Gastroesophageal sphincter (tissue), 4 donors: ENCODE measurements around the gene EMC10. TPM values are rescaled to one million over a fixed set of nuclear protein-coding genes. Genes with fewer than 3 reads are reported as not detected.
"Not testable (repeated sequence)": the region's sequence is repeated elsewhere in the genome, so short reads cannot be mapped to it uniquely, and the experiment has no call there.

Source experiments
- ATAC-seq: fragments of 150-250 bp; one replicate; pipeline ENCODE4 v1.9.1; 2016; ENCODE audit warnings: mild to moderate bottlenecking, moderate library complexity
- H3K27ac ChIP-seq, 4 donors: fragments of 200-600 bp; sonication (generic) in 3 of 4; 1 replicate in 3 of 4; 2 replicates in 1 of 4; pipeline ENCODE4 v1.5.1; 2016 to 2019
- H3K27me3 ChIP-seq: fragments of 200-600 bp; sonication (generic); one replicate; pipeline ENCODE4 v1.5.1; 2019
- H3K36me3 ChIP-seq, 2 donors: fragments of 200-600 bp; sonication (generic); one replicate each; pipeline ENCODE4 v1.5.1; 2019; ENCODE audit warnings: control low read depth in 1 of 2
- H3K4me1 ChIP-seq, 3 donors: fragments of 200-600 bp; sonication (generic); 1 replicate in 2 of 3; 2 replicates in 1 of 3; pipeline ENCODE4 v1.5.1; 2016 to 2019; ENCODE audit warnings: control low read depth in 2 of 3
- H3K4me3 ChIP-seq, 2 donors: fragments of 200-600 bp; sonication (generic); one replicate each; pipeline ENCODE4 v1.5.1; 2019; ENCODE audit warnings: mild to moderate bottlenecking in 1 of 2, moderate library complexity in 1 of 2
- H3K9me3 ChIP-seq, 3 donors: fragments of 200-600 bp; sonication (generic); one replicate each; pipeline ENCODE4 v1.5.1; 2017 to 2019; ENCODE audit warnings: control low read depth in 2 of 3
- EP300 ChIP-seq: sonication (generic); formaldehyde crosslinking; IDR thresholded peaks from one replicate; pipeline ENCODE4 v1.6.1; 2017; ENCODE audit warnings: antibody characterized with exemption, mild to moderate bottlenecking
- POLR2A ChIP-seq, 2 donors: fragments of 450-650 bp; IDR thresholded peaks; one replicate each; pipeline ENCODE4 v1.6.1; 2017; ENCODE audit warnings: antibody characterized with exemption in 2 of 2, mild to moderate bottlenecking in 2 of 2, moderate library complexity in 1 of 2
- POLR2AphosphoS5 ChIP-seq: sonication (generic); formaldehyde crosslinking; IDR thresholded peaks from one replicate; pipeline ENCODE4 v1.6.1; 2017; ENCODE audit warnings: antibody characterized with exemption
- WGBS, 2 donors: methylation state at CpG; one replicate each; pipeline ENCODE4 v1.1.5; 2018; ENCODE audit warnings: low coverage in 1 of 2; 5-methylcytosine and 5-hydroxymethylcytosine counted together
- total RNA-seq, 4 donors: library from RNA; depleted of rRNA; stranded (reverse); fragments of >200 nt; gene quantifications; one replicate each; pipeline ENCODE4 v1.1.0, GENCODE V29; 2016
- TF ChIP-seq, protein P1 (sequence below), 4 experiments: fragments of 200-600 bp in 2 of 4; fragments of 450-650 bp in 2 of 4; sonication (generic) in 1 of 4; IDR thresholded peaks; one replicate each; pipeline ENCODE4 v1.5.1; 2017 to 2019; ENCODE audit warnings: antibody characterized with exemption in 4 of 4, mild to moderate bottlenecking in 2 of 4, moderate library complexity in 2 of 4

Gene EMC10
- total RNA-seq, 4 donors from 2014 or later = 55.5 to 75.9 (median 71.5) TPM

DNA sequence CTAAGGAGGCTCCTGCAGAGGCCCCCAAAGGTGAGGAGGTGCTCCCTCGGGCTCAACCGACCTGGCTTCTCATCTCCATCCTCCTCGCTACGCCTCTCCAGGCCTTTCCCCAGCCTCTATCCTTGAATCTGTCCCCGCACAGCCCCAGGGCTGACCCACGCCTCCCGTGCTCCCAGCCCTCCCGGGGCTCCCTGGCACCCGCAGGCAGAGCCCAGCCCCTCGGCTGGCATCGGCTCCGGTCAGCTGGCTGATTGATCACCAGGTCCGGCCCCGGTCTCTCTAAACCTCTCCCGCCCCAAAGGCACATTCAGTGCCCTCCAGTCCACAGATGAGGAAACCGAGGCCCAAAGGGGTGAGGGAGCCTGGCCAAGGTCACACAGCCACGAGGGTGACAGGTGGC lies 41.1 kb upstream of the EMC10 start:
- Histone ChIP-seq H3K36me3 (no peaks in the 10 kb centered on the region), H3K9me3 (no peaks in the 10 kb centered on the region), H3K27me3 (peaks cover 60% of the 10 kb centered on the region), H3K27ac (no peak overlapping the region), H3K4me1 (peaks cover 0 to 21% (median 7%) of the 10 kb centered on the region in 3 donors), H3K4me3 (no peak overlapping the region)
- WGBS, 2 donors = 85% methylated on average over 9 of the region's 17 CpGs; no CpG with 5 or more reads in 1 of the 2 donors
- TF ChIP-seq POLR2AphosphoS5 = no peak
- ATAC-seq = no peak

GRCh38 chr19:50435627-50436026 lies 40.7 kb upstream of the EMC10 start:
- H3K27me3 ChIP-seq = peaks cover 56% of the 10 kb centered on the region
- no peak for ATAC-seq
- WGBS, 2 donors = no CpG with 5 or more reads among the region's 12 CpGs

GRCh38 chr19:50437862-50438449 lies 38.4 kb upstream of the EMC10 start:
- Histone ChIP-seq H3K27ac (no peak overlapping the region), H3K27me3 (peaks cover 42% of the 10 kb centered on the region), H3K4me3 (no peak overlapping the region), H3K9me3 (no peaks in the 10 kb centered on the region), H3K36me3 (no peaks in the 10 kb centered on the region), H3K4me1 (no peaks in the 10 kb centered on the region)
- TF ChIP-seq, protein P1, sequence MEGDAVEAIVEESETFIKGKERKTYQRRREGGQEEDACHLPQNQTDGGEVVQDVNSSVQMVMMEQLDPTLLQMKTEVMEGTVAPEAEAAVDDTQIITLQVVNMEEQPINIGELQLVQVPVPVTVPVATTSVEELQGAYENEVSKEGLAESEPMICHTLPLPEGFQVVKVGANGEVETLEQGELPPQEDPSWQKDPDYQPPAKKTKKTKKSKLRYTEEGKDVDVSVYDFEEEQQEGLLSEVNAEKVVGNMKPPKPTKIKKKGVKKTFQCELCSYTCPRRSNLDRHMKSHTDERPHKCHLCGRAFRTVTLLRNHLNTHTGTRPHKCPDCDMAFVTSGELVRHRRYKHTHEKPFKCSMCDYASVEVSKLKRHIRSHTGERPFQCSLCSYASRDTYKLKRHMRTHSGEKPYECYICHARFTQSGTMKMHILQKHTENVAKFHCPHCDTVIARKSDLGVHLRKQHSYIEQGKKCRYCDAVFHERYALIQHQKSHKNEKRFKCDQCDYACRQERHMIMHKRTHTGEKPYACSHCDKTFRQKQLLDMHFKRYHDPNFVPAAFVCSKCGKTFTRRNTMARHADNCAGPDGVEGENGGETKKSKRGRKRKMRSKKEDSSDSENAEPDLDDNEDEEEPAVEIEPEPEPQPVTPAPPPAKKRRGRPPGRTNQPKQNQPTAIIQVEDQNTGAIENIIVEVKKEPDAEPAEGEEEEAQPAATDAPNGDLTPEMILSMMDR (IDR thresholded peaks at IDR 0.05) = no peak
- TF ChIP-seq POLR2A (IDR thresholded peaks at IDR 0.05) (no peak), EP300 (no peak), POLR2AphosphoS5 (no peak)
- ATAC-seq = no peak
- 82 to 86% methylated on average over 3 to 4 of the region's 5 CpGs for WGBS, 2 donors

More at GRCh38 chr19:50435627-50436026, 40.7 kb upstream of the EMC10 start:
- Histone ChIP-seq H3K27ac (no peak overlapping the region), H3K4me1 (peaks cover 0 to 21% (median 7%) of the 10 kb centered on the region in 3 donors), H3K4me3 (no peak overlapping the region), H3K36me3 (no peaks in the 10 kb centered on the region), H3K9me3 (no peaks in the 10 kb centered on the region)
- TF ChIP-seq POLR2A (IDR thresholded peaks at IDR 0.05) = no peak

DNA sequence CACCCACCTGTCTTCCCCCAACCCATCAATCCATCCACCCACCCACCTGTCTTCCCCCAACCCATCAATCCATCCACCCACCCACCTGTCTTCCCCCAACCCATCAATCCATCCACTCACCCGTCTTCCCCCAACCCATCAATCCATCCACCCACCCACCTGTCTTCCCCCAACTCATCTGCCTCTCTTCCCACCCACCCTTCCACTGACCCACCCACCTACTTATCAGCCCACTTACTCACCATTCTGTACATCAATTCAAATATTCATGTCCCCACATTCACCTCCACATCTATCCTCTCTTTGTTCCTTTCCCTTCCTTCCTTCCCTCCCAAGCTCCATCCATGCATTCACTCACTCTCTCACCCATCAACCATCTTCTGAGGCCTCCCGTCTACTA lies 37.2 kb upstream of the EMC10 start:
- H3K36me3 ChIP-seq, H3K9me3 ChIP-seq, H3K4me1 ChIP-seq, ATAC-seq, H3K4me3 ChIP-seq, H3K27ac ChIP-seq: not testable (repeated sequence)
- WGBS, 2 donors = 43 to 49% methylated on average over 2 of the region's 2 CpGs
- peaks cover 31% of the 10 kb centered on the region for H3K27me3 ChIP-seq

DNA sequence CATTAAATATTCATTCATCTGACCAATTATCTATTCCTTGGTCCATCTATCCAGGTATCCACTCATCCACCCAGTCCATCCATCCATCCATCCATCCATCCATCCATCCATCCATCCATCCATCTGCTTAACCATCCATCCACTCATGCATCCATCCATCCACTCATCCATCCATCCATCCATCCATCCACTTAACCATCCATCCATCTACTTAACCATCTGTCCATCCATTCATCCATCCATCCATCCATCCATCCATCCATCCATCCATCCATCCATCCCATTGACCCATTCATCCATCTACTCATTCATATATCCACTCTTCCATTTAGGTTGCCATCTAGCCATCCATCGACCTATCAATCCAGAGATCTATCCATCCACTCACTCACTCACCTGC lies 32.2 kb upstream of the EMC10 start:
- 46 to 67% methylated on average over 1 of the region's 1 CpG for WGBS, 2 donors
- Histone ChIP-seq H3K4me3 (no peak overlapping the region), H3K9me3 (peaks cover 0 to 6% (median 0%) of the 10 kb centered on the region in 3 donors), H3K36me3 (no peaks in the 10 kb centered on the region), H3K4me1 (no peaks in the 10 kb centered on the region), H3K27ac (no peak overlapping the region), H3K27me3 (no peaks in the 10 kb centered on the region)
- TF ChIP-seq, protein P1 (IDR thresholded peaks at IDR 0.05) = no peak
- TF ChIP-seq EP300 (no peak), POLR2AphosphoS5 (no peak), POLR2A (IDR thresholded peaks at IDR 0.05) (no peak)
- no peak for ATAC-seq

DNA sequence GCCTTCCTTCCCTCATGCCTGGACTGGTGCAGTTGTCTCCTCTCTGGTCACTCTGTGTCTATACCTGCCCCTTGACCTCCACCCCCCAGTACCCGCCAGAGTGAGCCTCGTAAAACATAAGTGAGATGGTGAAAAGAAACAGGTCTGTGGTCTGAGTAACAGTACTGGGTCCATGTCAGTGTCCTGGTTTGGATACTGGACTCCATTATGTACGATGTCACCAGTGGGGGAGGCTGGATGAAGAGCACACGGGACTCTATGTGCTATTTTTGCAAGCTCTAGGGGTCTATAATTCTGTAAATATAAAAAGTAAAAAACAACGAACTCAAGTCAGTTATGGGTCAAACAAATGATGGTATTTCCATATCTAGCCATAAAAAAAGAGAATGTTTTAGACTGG lies 29.3 kb upstream of the EMC10 start:
- TF ChIP-seq EP300 = no peak
- TF ChIP-seq, protein P1 (IDR thresholded peaks at IDR 0.05) = no peak
- TF ChIP-seq POLR2AphosphoS5 = no peak
- TF ChIP-seq POLR2A (IDR thresholded peaks at IDR 0.05) = no peak
- H3K27ac ChIP-seq = no peak overlapping the region

More for the DNA sequence above, 29.3 kb upstream of the EMC10 start:
- Histone ChIP-seq H3K36me3 (no peaks in the 10 kb centered on the region), H3K27me3 (peaks cover 22% of the 10 kb centered on the region), H3K4me3 (no peak overlapping the region), H3K9me3 (peaks cover 0 to 6% (median 0%) of the 10 kb centered on the region in 3 donors), H3K4me1 (no peaks in the 10 kb centered on the region)
- WGBS, 2 donors = 87 to 89% methylated on average over 5 of the region's 5 CpGs
- ATAC-seq = no peak
